PC-9 (cell line): ENCODE measurements around the gene CNR1.

ENCODE experiments used
- EZH2 ChIP-seq: fragments of 200-600 bp; sonication (generic); IDR thresholded peaks from 2 replicates; pipeline ENCODE4 v1.8.0; 2017; ENCODE audit warnings: antibody characterized with exemption, low read depth
- TF ChIP-seq, protein P1 (sequence below): fragments of 200-600 bp; sonication (generic); conservative IDR thresholded peaks from 2 replicates; pipeline ENCODE4 v1.6.1; 2017; ENCODE audit warnings: mixed run types, antibody characterized with exemption, mild to moderate bottlenecking, moderate library complexity

DNA sequence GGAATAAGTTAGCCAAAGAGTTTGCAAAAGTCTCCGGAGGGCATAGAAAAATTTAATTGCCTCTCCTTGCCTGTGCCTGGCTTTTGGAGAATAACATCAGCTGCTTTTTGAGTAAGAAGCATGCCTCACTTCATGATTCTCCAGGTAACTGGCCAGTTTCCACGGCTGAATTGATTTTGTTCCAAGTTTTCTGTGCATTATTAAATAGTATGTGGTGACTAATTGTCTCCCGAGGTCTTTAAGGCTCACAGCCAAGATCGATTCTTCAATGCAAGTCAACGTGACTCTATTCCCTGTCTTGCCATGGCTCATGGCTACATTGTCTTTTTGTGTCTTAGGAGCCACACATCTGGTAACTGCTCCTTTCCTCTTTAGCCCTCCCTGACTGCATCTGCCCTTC is 54.2 kb downstream of the CNR1 start:
- TF ChIP-seq, protein P1, sequence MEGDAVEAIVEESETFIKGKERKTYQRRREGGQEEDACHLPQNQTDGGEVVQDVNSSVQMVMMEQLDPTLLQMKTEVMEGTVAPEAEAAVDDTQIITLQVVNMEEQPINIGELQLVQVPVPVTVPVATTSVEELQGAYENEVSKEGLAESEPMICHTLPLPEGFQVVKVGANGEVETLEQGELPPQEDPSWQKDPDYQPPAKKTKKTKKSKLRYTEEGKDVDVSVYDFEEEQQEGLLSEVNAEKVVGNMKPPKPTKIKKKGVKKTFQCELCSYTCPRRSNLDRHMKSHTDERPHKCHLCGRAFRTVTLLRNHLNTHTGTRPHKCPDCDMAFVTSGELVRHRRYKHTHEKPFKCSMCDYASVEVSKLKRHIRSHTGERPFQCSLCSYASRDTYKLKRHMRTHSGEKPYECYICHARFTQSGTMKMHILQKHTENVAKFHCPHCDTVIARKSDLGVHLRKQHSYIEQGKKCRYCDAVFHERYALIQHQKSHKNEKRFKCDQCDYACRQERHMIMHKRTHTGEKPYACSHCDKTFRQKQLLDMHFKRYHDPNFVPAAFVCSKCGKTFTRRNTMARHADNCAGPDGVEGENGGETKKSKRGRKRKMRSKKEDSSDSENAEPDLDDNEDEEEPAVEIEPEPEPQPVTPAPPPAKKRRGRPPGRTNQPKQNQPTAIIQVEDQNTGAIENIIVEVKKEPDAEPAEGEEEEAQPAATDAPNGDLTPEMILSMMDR = no peak
- TF ChIP-seq EZH2 = no peak
